Stimulated activated CD8-positive, alpha-beta memory T cell treated with anti-CD3 and anti-CD28 coated beads, Interleukin-15, amount 100 ng/mL, for 4 hours (primary cell): ENCODE results near the gene HPSE.
A peak's percentile ranks its signal among the peaks of the same experiment; 100 is the strongest.
"Not testable (repeated sequence)": the region's sequence is repeated elsewhere in the genome, so short reads cannot be mapped to it uniquely, and the experiment has no call there.

ENCODE experiments used
- DNase-seq, 2 donors: peaks; one replicate each; pipeline ENCODE4 v3.0.0-alpha.2; 2020; ENCODE audit warnings: low read depth in 2 of 2

Gene HPSE

DNA sequence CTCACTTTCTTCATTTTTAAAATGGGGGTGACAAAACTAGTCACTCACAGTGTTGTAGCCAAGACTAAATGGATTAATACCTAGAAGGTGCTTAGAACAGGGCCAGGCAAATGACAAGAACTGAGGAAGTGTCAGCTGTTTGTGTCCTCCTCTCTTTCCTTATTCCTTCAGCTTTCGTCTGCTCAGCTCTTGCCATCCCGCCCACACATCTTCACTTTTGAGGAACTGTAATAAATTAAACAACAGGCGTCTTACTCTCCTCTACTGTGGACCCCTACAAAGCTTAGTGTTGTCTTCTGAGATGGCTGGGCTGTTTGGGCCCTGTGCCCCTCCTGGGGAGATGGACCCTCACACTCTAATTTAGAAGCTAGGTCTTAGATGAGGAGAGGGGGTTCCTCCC is 2.7 kb downstream of the HPSE start:
- no peak for DNase-seq

DNA sequence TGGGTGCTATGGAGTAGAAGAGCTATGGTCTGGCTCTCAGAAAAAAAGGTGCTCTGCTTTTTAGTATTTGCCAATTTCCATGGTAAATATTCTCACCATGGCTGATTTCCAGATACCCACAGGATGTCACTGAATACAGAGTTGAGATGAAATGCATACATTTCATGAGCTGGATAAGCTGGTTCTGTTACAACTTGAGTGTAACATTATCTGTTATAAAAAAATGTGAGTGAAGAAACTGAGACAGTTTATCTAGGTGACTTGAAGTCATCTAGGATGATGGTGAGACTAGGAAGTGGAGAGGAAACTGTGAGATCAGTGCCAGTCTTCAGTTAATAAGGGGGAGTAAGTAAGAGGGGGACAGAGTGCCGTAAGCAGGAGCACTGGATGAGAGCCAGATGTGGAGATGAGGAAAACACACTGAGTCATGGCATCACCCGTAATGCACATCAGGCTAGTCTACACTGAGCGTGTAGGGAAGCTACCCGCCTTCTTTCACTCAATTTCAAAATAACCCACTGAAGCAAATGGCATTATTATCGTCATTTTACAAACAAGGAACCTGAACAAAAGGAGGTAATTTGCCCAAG is 5.0 kb downstream of the HPSE start:
- DNase-seq: no peak

DNA sequence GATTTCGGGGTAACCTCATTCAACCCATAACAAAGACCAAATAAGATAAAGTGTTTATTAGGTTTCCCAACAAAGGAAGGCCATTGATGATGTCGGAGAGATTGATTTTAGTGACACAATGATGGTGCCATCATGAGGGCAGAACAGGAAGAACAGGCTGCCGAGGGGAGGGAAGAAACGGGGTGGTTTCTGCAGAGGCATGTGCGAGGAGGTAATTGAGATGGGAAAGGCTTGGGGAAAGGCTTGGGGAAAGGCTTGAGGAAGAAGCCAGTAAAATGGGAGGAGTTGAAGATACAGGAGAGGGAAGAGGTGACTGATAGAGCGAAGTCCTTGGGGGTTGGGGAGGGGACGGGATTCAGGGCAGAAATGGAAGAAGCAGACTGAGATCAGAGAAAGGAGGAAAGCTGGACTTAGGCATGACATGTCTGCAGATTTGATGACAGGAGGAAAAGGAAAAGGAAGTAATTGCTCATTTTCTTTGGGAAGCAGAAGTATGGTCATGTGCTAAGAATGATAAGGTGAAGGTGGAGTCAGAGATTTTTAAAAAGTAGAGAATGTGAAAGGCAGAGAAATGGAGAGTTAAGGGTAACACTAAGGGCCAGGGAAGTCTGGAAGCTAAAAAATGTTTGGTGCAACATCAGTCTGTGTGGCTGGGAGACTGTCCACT is 6.0 kb downstream of the HPSE start:
- no peak for DNase-seq

DNA sequence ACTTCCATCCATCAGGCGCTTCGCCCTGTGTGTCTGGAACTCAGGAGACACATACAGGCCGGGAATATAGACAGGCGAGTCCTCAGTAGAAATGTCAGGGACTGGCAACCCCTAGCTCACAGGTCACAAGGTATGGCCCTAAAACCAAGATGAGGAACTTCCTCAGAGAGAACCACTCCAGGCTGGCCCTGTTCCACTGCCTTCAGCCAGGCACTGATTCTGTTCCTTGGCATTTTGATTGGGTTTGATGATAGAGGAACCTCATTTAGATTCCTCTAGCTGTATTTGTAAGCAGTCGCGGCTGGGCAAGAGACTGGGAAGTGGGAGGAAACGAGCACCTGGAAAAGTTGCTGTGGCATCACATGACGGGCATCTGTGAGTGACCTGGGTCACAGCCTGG is 8.1 kb downstream of the HPSE start:
- no peak for DNase-seq

DNA sequence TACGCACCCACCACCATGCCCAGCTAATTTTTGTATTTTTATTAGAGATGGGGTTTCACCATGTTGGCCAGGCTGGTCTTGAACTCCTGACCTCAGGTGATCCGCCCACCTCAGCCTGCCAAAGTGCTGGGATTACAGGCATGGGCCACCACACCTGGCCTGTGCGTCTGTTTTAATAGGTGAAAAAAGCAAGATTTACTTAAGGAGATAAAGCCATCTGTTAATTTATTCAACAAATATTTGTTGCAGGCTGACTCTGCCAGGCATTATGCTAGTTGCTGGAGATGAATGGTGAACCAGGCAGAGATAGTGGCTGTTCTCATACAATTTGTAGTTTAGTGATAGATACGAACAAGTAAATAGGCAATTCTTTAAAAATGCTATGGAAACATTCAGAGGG is 9.3 kb downstream of the HPSE start:
- not testable (repeated sequence) for DNase-seq

DNA sequence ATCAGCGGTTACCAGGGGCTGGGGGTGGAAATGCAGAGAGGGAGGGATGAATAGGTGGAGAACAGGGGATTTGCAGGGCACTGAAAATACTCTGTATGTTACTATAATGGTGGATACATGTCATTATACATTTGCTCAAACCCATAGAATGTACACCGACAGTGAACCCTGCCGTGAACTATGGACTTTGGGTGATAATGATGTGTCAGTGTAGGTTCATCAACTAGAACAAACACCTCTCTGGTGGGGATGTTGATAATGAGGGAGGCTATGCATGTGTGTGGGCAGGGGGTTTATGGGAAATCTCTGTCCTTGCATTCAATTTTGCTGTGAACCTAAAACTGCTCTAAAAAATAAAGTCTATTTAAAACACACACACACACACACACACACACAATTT is 11.5 kb downstream of the HPSE start:
- DNase-seq: no peak

DNA sequence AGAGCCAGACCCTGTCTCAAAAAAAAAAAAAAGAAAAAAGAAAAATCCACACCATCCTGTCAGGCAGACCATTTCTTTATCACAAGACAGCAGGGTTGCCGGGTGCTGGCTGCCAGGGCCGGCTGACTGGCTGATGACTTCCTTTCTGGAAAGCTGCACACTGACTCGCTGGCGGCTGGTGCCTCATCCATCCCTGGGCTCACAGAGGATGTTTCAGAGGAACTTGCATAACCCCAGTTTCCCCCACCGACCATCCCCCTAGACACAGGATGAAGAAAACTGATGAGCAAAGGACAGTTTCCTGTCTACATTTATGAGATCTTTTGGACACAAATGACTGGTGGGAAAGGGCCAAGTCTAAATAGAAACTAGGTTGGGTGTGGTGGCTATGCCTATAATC is 14.1 kb downstream of the HPSE start:
- DNase-seq: no peak

DNA sequence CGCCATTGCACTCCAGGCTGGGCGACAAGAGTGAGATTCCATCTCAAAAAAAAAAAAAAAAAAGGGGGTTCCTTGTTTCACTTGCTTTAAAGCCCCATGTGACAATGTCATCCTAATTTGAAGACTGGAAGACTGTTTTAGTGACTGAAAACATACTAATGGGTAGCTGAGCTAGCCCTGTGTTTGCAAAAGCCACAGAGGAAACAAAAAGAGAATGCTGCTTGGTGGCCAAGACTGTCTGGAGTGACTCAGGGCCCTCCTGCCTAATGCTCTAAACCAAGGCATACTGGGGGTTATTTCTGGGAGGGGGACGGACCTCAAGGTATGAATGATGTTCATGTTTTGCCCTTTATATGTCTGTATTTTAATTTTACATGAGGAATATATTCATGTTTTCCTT is 16.0 kb downstream of the HPSE start:
- no peak for DNase-seq

DNA sequence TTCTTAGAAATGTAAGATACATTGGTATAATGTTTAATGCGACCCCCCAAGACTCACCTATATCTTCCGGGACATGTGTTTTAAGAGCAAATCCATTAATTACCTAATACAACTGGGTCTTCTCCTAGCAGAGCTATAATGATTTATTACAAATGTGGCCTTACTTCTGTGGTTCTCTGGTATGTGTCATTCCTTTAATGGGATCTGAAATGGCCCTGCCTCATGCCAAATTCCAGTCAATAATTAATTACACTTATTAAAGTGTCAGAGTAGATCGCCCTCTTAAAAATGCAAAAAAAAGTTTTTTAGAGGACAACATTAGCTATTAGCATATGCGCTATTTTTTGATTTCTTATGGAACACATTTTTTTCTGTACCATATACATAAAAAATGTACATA is 17.0 kb downstream of the HPSE start:
- no peak for DNase-seq

DNA sequence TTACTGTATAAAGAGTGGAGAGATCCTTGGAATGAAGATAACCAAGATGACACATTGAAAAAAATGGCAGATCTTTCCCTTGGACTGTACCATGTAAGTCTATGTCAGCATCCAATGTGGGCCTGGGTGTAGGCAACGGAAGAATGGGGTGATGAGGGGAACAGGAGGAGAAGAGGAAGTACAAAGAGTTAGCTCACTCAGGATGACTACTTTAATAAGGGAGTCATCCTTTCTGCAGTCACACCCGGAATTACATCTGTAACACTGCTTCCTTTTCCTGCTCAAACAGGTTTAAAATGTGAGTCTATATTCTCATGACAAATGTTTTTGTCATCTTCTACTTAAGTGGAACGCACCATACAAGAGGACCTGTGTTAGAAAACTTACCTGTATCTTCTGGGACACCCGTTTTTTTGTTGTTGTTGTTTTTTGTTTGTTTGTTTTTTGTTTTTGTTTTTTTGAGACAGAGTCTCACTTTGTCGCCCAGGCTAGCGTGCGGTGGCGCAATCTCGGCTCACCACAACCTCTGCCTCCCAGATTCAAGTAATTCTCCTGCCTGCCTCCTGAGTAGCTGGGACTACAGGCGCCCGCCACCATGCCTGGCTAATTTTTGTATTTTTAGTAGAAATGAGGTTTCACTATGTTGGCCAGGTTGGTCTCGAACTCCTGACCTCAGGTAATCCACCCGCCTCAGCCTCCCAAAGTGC is 18.0 kb downstream of the HPSE start:
- DNase-seq: no peak

DNA sequence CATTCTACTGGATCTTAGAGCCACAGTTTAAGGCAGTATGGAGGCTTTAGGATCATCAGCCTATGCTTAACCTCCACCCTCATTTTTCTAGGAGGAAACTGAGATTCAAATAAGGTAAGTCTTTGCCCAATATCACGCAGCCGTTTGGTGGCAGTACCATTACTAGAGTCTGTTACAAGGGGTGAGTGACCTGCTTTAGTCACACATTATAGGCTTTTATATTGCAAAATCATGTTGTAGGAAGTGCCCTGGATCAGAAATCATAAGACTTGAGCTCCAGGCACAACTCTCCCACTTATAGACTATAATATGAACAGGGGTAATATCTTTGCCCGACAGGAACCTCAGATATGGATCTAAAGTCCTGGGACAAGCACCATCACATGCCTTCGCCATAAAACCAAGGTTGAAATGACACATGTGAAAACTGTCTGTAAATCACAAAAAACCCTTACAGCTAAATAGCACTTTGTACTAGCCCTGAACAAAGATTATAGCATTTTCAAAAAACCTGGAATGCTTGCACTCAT is 19.2 kb downstream of the HPSE start:
- no peak for DNase-seq

DNA sequence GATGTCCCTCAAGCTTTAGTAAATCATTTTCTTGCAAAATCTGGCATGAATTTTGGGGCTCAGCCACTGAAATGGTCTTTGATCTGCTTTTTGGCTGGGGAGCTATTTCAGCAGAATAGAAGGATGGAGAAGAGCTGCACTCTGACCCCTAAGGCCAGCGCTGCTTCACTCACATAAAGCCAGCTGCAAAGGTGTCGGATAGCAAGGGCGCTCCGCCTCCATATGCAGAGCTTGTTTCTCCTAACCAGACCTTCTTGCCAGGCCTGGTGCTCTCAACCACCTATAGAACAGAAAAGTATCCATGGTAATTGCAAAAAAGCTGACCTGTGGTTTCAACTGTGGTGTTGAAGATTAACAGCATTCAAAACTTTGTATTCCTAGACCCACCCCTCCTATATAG is 26.0 kb downstream of the HPSE start:
- DNase-seq: no peak

DNA sequence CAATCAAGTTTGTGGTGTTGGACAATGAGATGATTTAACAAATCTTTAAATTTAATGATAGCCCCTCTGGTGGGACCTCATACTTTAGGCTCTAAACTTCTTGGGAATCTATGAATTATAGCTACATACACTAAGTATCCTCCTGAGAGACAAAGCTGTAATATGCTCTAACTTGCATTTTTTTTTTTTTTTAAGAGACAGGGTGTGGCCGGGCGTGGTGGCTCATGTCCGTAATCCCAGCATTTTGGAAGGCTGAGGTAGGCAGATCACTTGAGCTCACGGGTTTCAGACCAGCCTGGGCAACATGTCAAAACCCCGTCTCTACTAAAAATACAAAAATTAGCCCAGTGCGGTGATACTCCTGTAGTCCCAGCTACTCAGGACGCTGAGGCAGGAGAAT is 26.7 kb downstream of the HPSE start:
- no peak for DNase-seq

DNA sequence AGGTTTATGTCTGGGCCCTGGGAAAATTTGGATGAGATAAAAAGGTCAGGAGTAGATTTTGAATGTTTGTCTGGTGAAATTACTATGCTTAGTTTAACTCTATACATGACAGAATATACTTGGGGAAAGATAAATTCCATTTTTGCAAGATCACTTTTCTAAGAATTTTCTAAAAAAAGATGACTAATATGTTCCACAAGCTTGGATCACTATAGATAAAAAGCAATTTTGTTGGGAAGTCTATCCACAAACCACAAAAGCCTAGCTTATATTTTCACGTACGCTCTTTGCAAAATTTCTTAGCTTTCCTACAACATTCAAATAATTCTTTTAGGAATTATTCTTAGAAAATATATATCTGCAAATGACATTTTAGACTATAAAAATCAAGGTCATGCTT is 29.5 kb downstream of the HPSE start:
- DNase-seq: no peak

DNA sequence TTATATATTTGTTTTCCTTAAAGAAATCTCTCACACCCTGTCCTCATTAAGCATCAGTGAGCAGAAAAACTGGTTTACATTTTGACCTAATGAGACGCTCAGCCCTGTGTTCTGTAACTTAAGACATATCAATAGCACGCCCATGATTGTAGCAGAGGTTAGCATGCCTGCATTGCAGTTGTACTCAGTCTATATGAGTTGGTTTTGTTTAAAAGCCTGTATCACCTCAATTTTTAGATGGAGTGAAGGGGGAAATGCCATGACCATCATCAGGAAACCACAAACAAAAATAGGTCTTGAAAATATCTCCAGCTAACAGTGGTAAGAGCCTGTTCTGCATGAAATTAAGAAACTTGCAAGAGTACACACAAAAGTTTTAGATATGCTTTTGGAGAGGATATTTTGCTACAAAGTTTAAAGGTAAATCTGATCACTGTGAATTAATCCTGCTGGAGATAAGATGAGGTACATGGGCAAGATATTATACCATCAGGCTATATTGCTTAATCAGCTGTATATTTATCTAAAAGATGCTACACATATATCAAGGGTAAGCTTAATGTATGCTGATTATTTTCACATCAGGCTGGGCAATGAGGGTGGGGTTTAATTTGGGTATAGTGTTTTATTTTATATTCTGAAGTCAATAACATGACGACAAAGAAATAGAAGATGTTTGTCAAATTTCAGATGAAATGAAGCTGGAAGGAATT is 36.9 kb downstream of the HPSE start:
- no peak for DNase-seq

DNA sequence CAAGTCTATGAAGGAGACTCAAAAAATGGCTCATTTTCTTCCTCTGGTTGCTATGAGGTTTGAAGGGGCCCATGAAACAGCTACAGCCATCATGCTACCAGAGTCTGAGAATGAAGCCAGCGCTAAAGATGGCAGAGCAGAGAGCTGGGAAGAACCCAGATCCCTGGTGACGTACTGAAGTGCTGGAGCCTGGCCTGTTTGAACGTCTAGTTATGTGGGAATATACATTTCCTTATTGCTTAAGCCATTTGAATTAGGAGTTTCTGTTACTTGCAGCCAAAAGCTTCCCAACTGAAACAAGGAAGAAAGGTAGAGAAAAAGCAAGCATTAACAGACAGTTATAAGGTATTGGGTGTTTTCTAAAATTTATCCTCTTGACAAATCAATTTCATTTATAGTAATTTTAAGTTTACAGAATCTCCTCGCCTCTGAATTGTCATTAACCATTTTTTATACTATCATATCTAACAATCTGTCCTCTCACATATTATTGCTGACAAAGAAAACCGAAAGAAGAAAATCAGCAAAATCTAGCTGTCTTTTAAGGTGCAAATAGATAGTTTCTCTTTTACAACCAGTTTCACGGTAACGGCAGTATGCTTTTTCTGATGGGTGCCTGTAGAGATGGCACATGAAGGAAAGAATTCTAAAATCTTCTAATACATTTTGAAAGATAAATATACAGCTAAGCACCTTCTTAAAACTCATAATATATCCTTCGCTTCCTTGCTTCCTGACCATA is 41.2 kb downstream of the HPSE start:
- no peak for DNase-seq

DNA sequence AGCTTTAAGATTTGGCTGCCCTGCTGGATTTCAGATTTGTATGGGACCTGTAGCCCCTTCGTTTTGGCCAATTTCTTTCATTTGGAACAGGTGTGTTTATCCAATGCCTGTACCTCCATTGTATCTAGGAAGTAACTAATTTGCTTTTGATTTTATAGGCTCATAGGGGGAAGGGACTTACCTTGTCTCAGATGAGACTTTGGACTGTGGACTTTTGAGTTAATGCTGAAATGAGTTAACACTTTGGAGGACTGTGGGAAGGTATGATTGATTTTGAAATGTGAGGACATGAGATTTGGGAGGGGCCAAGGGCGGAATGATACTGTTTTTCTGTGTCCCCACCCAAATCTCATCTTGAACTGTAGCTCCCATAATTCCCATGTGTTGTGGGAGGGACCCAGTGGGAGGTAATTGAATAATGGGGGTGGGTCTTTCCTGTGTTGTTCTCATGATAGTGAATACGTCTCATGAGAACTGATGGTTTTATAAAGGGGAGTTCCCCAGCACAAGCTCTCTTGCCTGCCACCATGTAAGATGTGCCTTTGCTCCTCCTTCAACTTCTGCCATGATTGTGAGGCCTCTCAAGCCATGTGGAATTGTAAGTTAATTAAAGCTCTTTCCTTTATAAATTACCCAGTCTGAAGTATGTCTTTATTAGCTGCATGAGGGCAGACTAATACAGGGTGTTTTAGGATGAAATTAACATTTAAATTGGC is 44.4 kb downstream of the HPSE start:
- not testable (repeated sequence) for DNase-seq

DNA sequence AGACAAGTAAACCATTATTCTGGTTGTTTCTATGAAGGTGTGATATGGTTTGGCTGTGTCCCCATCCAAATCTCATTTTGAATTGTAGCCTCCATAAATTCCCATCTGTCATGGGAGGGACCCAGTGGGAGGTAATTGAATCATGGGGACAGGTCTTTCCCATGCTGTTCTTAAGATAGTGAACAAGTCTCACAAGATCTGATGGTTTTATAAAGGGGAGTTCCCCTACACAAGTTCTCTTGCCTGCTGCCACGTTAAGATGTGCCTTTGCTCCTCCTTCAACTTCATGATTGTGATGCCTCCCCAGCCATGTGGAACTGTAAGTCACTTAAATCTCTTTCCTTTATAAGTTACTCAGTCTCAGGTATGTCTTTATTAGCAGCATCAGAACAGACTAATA is 46.3 kb downstream of the HPSE start:
- not testable (repeated sequence) for DNase-seq

DNA sequence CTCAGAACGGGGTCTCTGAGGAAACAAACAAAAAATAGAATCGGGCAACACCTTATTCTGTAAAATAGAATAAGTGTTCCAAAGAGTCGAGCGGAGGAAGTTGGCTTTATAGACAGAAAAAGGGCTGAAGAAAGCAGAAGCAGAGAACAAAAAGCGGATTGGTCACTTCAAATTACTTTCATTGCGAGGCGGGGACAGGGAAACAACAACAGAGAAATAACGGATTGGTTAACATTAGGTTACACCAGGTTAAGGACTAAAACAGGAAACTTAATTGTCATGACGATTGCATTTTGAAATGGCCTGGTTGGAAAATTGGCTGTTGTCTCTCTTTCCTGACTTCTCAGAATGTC is 49.6 kb downstream of the HPSE start:
- DNase-seq: no peak

DNA sequence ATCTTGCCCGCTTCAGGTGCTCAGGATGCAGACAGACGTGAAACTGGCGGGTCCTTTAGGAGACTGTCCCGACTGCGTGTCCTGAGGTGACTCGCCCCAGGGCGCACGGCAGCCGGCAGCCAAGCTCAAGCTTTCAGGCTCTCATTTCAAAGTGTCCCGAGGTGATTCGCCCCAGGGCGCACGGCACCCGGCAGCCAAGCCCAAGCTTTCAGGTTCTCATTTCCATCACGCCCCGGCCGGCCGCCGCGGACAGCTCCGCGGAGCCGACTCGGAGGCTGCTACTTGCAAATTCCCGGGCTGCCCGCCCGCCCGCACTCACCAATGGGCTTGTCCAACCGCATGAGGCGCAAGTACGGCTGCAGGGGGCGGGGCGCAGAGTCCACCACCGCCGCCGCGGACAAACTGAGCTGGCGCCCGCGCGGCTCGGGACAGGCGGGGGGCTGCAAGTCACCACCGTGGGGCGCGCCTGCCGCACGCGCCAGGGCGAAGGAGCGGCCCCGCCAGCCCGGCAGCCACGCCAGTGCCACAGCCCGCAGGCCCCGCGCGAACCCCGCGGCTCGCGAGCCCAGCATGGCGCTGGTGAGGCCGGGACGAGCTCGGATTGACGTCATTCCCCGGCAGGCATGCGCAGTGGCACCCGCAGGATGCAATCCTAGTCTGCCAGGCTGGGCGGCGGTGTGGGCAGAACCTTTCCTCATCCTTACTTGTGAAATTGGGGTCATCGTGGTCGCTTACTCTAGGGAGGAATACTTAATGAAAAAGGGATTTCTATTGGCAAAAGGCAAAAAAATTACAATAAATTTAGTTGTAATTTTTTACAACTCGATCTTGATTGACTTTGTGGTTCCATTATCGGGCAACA is 50.2 kb downstream of the HPSE start, which contains the start of gene COQ2:
COQ2 (minus strand) TSS at position 606 of the 862 bp plus-strand sequence; CDS start at position 572, 34 bp downstream.
- peak; percentile 88 for DNase-seq
